COR-L47 (cell line): ENCODE measurements around the gene VPS26A.
"Not testable (repeated sequence)": the region's sequence is repeated elsewhere in the genome, so short reads cannot be mapped to it uniquely, and the experiment has no call there.

Source experiments
- DNase-seq: peaks from one replicate; lab custom pipeline; 2025; lab: John Stamatoyannopoulos, UW

VPS26A gene

DNA sequence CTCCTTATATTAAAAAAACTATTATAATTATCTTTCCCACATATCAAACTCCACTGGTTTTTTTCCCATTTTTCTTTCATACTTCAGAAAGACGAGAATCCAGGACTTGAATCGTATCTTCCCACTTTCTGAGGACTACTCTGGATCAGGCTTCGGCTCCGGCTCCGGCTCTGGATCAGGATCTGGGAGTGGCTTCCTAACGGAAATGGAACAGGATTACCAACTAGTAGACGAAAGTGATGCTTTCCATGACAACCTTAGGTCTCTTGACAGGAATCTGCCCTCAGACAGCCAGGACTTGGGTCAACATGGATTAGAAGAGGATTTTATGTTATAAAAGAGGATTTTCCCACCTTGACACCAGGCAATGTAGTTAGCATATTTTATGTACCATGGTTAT, 20.2 kb upstream of the VPS26A start:
- no peak for DNase-seq

DNA sequence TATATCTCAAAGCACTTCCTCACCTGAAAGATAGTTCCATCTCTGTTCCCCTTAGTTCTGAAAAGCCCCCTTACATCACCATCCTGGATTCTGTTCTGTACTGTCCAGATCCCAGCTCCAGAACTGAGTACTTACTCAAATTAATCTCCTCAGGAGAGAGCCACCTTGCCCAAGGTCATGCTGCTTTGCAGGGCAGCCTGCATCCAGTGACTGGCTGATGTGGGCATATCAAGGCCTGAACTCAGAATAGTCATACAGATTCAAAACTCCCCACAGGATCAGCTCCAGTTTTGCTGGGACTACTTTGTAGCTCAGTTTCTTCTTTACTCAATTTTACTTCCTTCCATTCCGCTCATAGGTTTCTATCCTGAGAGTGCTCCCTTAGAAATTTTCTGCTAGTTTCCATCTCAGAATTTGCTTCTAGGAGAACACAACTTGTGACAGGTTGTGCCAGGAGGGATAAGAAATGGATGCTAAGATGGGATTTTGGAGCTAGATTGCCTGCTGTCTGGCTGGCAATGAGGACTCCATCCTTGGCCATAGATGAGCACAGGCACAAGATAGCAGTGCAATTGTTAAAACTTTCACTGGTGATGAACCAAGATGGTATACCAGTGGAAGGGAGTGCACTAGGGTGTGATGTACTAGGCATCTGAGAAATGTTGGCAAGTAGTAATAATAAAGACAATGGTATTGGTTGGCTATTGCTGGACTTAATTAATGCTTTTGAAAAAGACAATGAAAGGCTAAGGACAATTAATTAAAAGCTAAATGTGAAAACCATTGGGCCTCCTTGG, 18.8 kb upstream of the VPS26A start:
- DNase-seq: no peak

DNA sequence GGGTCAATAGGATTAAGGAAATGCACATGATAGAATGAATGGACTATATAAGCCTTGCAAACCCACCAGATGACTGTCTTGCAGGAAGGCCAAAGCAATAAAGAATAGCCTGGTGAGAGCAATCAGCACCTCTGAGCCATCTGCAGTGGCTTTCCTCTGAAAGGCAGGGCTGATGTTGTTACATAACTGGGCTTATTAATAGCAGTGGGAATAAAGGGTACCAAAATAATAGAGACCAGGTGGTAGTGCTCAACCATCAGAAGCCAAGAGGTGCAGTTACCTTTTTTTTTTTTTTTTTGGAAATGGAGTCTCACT, 16.8 kb upstream of the VPS26A start:
- no peak for DNase-seq

DNA sequence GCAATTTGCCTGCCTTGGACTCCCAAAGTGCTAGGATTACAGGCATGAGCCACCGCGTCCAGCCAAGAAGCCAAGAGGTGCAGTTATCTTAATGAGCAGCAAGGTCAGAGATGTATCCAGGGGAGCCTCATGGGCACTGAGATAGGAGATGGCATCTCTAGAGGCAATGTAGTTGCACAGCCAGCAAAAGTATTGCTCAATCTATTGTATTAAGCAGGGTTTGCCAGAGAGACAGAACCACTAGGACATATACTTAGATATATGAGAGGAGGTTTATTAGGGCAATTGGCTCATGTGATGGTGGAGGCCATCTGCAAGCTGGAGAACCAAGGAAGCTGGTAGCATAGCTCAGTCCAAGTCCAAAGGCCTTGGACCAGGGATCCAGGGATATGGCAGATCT, 16.3 kb upstream of the VPS26A start:
- no peak for DNase-seq

DNA sequence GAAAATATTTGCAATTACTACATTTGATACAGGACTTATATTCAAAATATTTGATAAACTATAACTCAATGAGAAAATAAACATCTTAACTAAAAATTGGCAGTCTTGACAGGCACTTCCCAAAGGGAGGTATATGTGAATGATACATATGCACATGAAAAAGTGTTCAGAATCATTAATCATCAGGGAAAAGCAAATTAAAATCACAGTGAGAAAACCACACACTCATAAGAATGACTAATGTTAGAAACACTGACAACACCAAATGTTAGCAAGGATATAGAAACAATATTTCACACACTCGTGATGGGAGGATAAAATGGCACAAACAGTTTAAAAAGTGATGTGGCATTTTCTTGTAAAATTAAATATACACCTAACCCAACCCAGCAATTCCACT, 4.1 kb upstream of the VPS26A start:
- DNase-seq: no peak

DNA sequence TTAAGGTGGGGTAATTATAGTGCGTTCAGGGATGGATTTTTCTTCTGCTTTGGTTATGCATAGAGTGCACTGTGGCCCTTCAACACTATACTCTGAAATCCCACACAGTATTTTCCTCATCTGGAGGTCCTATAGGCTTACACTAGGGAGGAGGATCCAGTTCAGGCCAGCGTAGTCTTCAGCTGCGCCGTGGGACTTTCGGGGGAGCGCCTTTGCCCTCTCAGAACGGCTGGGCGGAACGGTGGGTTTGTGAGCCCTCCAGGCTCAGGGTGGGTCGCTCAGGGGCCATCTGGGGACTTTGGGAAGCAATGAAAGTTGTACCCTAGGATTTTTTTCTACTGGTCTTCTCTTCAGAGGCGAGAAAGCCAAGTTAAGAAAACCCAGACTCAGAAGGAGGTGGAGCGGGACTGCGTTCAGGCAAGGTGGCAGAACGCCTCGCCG, 652 bp upstream of the VPS26A start:
- no peak for DNase-seq

DNA sequence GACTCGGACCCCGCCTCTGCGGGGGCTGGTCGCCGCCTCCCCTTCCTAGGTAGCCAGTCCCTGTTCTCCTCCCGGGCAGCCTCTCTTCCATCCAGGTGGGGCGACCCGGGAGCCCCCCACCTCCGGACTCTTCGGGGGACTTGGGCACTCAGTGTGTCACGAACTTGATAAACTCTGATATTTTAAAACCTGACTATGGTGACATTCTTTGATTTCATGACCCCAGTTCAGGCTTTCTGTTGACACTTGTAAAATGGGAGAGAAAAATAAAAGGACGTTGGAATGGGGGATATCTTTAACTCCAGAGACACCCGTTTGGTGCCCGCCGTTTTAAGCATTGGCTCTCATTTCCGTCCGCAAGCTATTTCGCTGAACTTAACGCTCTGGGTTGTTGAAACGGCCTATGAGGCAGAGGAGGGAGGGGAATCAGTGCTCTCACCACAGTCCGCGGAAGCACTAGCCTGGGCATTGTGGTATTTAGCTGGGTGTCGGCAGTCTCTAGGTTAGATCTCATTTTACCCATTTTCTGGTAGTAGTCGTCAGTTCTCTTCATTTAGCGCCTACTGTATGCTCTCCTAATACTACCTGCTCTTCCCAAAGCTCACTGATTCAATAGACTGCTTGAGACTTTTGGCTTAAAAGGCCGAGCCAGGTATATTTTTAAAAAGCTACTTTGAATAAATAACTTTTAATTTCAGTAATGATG, 738 bp downstream of the VPS26A start:
- DNase-seq: peak; percentile 27

DNA sequence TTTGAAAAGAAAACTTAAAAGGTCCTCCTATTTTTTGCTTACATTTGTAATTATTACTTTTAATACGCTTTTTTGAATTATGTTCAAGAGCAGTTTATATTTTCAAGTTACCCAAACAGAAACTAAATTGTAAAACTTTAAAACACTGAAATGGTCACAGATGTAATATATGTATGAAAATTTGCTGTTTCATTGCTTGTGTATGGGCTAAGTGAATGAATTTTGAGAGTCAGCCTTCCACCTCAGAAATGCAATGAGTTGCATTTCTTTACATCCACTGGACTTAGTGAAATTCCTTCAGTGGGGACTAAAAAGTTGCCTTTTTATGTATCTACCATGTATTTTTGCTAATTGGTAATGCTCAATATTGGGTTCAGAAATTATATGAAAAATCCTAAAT, 1.6 kb downstream of the VPS26A start:
- DNase-seq: no peak

DNA sequence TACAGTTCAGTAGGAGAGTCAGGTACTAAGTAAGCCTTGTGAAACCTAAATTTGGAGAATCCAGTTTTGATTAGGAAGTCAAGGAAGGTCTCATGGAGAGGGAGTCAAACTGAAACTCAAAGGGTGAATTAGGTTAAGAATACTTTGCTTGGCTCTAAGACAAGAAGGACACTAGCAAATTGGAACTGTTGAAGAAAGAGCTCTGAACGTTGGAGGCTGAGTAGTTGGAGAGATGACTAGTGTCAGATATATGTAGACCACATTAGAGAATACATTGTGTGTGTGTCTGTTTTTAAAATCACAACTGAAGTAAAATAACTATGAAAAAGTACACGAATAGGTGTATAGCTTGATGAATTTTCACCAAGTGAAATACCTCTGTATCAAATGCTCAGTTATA, 6.3 kb downstream of the VPS26A start:
- no peak for DNase-seq

DNA sequence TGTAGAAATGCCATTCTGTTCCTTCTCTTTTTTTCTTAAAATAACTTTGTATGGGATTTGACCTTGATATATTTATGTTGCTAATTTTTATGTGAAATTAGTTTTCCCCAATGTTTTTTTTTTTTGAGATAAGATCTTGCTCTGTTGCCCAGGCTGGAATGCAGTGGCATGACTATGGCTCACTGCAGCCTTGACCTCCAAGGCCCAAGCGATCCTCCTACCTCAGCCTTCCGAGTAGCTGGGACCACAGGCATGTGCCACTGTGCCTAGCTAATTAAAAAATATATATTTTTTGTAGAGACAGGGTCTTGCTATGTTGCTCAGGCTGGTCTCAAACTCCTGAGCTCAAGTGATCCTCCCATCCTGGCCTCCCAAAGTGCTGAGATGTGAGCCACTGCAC, 16.0 kb downstream of the VPS26A start:
- DNase-seq: no peak

DNA sequence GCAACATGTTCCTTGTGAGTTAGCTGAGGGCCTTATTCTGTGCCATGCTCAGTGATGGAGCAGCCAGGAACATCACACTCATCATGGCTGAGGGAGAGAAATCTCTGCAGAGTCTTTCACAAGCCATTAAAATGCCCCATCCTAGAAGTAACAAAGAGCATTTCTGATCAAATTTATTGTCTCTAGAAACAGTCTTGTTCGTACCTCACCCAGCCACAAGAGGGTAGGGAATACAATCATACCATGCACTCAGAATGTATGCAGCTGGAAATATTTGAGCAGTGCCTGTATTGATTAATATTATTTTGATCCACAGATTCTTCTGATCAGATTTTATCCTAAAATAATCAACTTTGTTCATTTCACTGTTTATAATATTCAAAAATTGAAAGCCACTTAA, 17.3 kb downstream of the VPS26A start:
- DNase-seq: no peak

DNA sequence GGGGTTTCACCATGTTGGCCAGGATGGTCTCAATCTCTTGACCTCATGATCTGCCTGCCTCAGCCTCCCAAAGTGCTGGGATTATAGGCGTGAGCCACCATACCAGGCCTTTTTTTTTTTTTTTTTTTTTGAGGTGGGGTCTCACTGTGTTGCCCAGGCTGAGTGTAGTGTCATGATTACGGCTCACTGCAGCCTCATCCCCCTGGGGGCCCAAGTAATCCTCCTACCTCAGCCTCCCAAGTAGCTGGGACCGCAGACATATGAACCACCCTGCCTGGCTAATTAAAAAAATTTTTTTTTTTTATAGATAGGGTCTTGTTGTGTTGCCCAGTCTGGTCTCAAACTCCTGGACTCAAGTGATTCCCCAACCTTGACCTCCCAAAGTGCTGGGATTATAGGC, 18.1 kb downstream of the VPS26A start:
- not testable (repeated sequence) for DNase-seq

DNA sequence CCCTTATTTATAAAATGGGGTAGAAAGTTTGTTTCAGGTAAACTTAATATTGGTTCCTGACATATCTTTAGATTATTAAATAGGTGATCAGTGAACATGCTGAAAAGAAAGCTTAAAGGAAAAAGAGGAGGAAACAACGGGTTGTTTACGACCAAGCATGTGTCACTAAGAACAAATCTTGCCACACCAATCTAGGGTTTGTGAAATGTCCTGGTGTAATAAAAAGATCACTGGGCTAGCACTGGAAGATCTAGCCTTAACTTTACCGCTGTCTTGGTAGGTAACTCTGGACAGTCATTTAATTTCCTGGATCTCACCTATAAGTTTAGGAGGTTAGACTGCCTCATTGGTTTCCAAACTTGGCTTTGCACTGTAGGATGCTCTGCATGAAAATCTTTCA, 19.0 kb downstream of the VPS26A start:
- DNase-seq: no peak

DNA sequence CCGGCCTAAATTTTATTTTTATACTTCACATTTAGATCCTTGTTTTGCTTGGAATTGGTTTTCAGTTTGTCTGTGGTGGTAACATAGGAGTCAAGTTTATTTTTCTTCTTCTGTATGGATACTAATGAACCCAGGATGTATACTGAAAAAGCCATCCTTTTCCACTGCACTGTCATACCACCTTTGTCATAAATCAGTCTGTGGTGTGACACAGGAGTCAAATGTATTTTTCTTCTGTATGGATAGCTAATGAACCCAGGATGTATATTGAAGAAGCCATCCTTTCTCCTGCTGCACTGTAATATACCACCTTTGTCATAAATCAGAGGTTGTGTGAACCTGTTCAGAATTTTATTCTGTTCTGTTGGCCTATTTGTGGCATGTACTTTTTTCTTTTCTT, 21.4 kb downstream of the VPS26A start:
- no peak for DNase-seq

DNA sequence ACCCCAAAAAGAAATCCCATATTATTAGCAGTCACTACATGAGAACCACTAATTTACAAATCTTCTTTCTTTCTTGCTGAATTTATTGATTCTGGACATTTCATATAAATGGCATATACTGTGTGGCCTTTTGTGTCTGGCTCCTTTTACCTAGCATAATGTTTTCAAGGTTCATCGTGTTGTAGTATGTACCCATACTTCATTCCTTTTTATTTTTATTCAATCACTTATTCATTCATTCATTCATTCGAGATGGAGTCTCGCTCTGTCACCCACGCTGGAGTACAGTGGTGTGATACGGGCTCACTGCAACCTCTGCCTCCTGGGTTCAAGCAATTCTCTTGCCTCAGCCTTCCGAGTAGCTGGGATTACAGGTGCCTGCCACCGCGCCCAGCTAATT, 21.9 kb downstream of the VPS26A start:
- no peak for DNase-seq

DNA sequence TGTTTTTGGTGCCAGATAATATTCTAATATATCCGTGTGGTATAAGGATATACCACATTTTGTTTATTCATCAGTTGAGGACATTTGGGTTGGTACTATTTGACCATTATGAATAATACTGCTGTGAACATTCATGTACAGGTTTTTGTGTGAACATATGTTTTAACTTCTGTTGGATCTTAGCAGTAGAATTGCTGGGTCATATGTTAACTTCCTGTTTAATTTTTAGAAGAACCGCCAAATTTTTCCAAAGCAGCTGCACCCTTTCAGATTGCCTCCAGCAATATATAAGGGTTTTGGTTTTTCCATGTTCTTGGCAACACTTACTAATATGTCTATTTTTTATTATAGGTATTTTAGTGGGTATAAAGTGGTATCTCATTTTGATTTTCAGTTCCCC, 22.8 kb downstream of the VPS26A start:
- DNase-seq: no peak

DNA sequence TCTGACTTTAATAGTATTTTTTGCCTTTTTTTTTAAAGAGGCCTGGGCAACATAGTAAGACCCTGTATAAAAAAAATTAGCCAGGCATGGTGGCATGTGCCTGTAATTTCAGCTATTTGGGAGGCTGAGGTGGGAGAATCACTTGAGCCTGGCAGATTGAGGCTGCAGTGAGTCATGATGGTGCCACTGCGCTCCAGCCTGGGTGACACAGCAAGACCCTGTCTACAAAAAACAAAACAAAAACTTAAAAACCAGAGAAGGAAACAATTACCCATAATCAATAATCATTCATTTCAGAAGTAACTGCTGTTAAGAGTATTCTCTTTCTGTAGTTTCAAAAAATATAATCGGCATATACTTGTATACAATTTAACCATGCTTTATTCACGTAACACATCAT, 28.0 kb downstream of the VPS26A start:
- DNase-seq: no peak

DNA sequence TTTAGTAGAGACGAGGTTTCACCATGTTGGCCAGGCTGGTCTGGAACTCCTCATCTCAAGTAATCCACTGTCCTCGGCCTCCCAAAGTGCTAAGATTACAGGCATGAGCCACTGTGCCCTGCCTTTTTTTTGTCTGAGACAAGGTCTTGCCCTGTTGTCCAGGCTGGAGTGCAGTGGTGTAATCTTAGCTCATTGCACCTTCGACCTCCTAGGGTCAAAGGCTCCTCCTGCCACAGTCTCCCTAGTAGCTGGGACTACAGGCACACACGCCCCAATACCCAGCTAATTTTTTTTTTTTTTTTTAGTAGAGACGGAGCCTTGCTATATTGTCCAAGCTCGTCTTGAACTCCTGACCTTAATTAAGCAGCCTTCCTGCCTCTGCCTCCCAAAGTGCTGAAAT, 29.2 kb downstream of the VPS26A start:
- DNase-seq: no peak

DNA sequence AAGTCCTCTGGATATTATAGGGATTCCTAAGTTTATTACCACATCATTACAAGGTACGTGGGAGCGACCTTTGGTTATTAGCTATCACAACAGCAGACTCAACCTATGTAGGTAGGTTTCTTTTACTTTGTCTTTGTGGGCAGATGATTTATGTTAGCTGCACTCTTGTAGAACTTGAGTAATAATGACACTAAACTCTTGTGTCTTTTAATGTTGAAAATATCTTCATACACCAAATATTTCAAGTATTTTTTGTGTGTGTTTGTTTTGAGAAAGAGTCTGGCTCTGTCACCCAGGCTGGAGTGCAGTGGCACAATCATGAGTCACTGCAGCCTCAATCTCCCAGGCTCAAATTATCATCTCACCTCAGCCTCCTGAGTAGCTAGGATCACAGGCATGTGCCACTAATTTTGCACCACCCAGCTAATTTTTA, 36.8 kb downstream of the VPS26A start:
- DNase-seq: no peak

DNA sequence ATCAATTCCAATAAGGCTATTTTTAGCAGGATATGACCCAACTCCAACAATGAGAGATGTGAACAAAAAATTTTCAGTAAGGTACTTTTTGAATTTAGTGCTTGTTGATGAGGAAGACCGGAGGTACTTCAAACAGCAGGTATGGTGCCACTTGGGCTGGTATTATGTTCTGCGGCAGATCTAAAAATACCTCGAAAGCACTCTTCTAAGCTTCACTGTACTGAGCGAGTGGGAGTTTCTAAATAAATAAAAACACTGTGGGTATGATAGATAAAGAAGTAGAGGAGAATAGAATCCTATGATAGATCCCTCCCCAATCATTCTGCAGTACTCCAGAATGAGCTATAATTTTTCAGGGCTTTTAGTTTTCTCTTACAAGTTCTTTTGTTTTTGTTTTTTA, 44.5 kb downstream of the VPS26A start:
- DNase-seq: no peak

DNA sequence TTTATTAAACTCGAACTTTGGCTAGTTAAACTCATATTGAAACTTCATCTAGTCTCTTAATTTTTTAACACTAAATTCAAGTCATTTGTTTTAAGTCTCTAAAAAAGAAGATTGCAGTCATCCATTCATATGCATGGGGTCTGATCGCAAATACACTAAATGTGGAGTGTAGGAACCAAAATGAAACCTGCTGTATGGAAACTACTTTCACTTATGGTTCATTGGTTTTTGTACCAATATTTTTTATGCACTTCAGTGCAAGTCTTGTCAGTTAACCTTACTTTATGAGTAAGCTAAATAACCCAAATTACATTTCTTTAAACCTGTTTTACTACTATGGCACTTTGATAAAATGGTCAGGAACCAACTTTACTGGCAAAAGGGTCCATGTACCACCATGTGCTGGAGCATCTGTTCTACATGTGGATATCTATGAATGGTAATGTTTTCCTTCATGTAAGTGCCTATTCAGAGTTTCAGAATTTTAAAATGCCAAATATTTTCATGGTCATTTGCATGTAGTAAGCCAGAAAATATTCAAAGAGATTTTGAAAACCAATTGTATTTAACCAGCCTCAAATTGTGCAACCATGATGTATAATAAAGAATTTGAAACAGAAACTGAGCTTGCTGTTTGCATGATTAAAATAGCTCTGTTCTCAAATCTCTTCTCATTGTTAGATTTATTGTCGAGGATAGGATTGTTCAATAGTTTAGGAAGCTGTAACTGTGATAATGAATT, 48.4 kb downstream of the VPS26A start:
- DNase-seq: no peak

DNA sequence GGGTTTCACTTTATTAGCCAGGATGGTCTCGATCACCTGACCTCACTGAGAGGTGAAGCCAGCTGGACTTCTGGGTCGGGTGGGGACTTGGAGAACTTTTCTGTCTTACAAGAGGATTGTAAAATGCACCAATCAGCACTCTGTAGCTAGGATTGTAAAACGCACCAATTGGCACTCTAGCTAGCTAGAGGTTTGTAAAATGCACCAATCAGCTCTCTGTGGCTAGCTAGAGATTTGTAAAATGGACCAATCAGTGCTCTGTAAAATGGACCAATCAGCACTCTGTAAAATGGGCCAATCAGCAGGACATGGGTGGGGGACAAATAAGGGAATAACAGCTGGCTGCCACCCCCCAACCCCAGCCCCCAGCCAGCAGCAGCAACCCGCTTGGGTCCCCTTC, 51.3 kb downstream of the VPS26A start:
- DNase-seq: not testable (repeated sequence)

DNA sequence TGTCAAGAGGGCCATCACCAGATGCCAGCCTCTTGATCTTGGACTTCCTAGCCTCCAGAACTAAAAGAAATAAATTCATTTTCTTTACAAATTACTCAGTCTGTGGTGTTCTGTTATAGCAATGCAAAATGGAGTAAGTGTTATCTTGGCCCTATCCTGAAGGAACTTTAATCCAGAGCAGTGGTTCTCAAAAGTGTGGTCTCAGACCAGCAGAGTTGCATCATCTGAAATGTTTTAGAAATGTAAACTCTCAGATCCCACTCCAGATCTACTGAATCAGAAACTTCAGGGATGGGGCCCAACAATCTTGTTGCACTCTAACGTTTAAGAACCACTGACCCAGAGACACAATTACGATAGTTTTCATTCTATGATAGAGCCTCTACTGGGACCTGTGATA, 52.8 kb downstream of the VPS26A start:
- no peak for DNase-seq
